IMR-90 (cell line): Measurements from ENCODE around the gene GRID1. TPM values are rescaled to one million over a fixed set of nuclear protein-coding genes. Genes with fewer than 3 reads are reported as not detected.

Source experiments
- ATAC-seq: fragments of 200-7000 bp; cut with Tn5 transposase; 2 replicates; pipeline ENCODE4 v1.9.1; 2020; ENCODE audit warnings: low read depth, mild to moderate bottlenecking, moderate library complexity
- BruUV-seq: library from RNA; stranded (reverse); fragments of 400-500 nt; replicated peaks from 2 replicates; lab custom pipeline; 2021; lab: Mats Ljungman, UMichigan
- CTCF ChIA-PET: fragments of 300-600 bp; formaldehyde crosslinking; extraction: SDS; loops from one replicate; lab custom pipeline; 2021; ENCODE audit warnings: antibody characterized with exemption; lab: Yijun Ruan, JAX
- POLR2A ChIA-PET: fragments of 300-600 bp; sonication (Branson Sonifier 250); formaldehyde crosslinking; loops from one replicate; lab custom pipeline; 2022; ENCODE audit warnings: antibody characterized with exemption; ENCODE audit not compliant: unreplicated experiment; lab: Charles Lee
- DNase-seq: peaks from one replicate; pipeline ENCODE4 v3.0.0; 2013
- H2AFZ ChIP-seq: replicated peaks from 2 replicates; pipeline ENCODE3; 2013; ENCODE audit warnings: low read length, mild to moderate bottlenecking; ENCODE audit not compliant: poor library complexity
- H2AK5ac ChIP-seq: 2 replicates; pipeline ENCODE4 v1.6.1; 2013; ENCODE audit warnings: low read depth, low read length, inconsistent platforms
- H2AK9ac ChIP-seq: replicated peaks from 2 replicates; pipeline ENCODE3; 2013; ENCODE audit warnings: mild to moderate bottlenecking, low read depth, low read length, moderate library complexity; ENCODE audit not compliant: poor library complexity
- H2BK120ac ChIP-seq: 2 replicates; pipeline ENCODE4 v1.6.1; 2013; ENCODE audit warnings: low read depth, low read length, inconsistent platforms
- H2BK15ac ChIP-seq: 3 replicates; pipeline ENCODE4 v1.6.1; 2013; ENCODE audit warnings: low read depth, low read length, inconsistent platforms
- H2BK20ac ChIP-seq: 2 replicates; pipeline ENCODE4 v1.6.1; 2013; ENCODE audit warnings: low read depth, mild to moderate bottlenecking, inconsistent platforms, low read length, moderate library complexity
- H2BK5ac ChIP-seq: 2 replicates; pipeline ENCODE4 v1.6.1; 2013; ENCODE audit warnings: mild to moderate bottlenecking, low read depth, low read length, inconsistent platforms; ENCODE audit not compliant: poor library complexity, severe bottlenecking
- H3K14ac ChIP-seq: replicated peaks from 2 replicates; pipeline ENCODE4 v1.6.1; 2013; ENCODE audit warnings: low read depth, low read length, inconsistent platforms
- H3K18ac ChIP-seq: 2 replicates; pipeline ENCODE4 v1.6.1; 2013; ENCODE audit warnings: low read depth, low read length, control low read depth
- H3K23ac ChIP-seq: 2 replicates; pipeline ENCODE4 v1.6.1; 2013; ENCODE audit warnings: low read depth, low read length, inconsistent platforms
- H3K27ac ChIP-seq: 2 replicates; pipeline ENCODE4 v1.5.1; 2013; ENCODE audit warnings: mild to moderate bottlenecking, control low read depth, low read length; ENCODE audit not compliant: insufficient read depth
- H3K27me3 ChIP-seq: 2 replicates; pipeline ENCODE4 v1.6.1; 2013; ENCODE audit warnings: low read length; ENCODE audit not compliant: control insufficient read depth, insufficient read depth
- H3K36me3 ChIP-seq: 2 replicates; pipeline ENCODE4 v1.6.1; 2013; ENCODE audit warnings: low read length, mixed read lengths; ENCODE audit not compliant: control insufficient read depth, insufficient read depth
- H3K4ac ChIP-seq: 2 replicates; pipeline ENCODE4 v1.6.1; 2013; ENCODE audit warnings: low read depth, low read length, inconsistent platforms
- H3K4me1 ChIP-seq: 2 replicates; pipeline ENCODE4 v1.6.1; 2013; ENCODE audit warnings: low read length, mixed read lengths; ENCODE audit not compliant: control insufficient read depth, insufficient read depth
- H3K4me2 ChIP-seq: 2 replicates; pipeline ENCODE4 v1.6.1; 2013; ENCODE audit warnings: low read depth, mild to moderate bottlenecking, control low read depth, low read length, moderate library complexity
- H3K4me3 ChIP-seq: 2 replicates; pipeline ENCODE4 v1.5.1; 2013; ENCODE audit warnings: low read depth, mild to moderate bottlenecking, control low read depth, low read length, moderate library complexity; ENCODE audit not compliant: insufficient read depth
- H3K56ac ChIP-seq: 2 replicates; pipeline ENCODE4 v1.6.1; 2013; ENCODE audit warnings: low read length, inconsistent platforms; ENCODE audit not compliant: insufficient read depth; ENCODE audit errors: extremely low read depth
- H3K79me1 ChIP-seq, 2 experiments: 2 replicates each; pipeline ENCODE4 v1.6.1; 2013; ENCODE audit warnings: low read length in 2 of 2, inconsistent platforms in 1 of 2, low read depth in 1 of 2
- H3K9ac ChIP-seq: 2 replicates; pipeline ENCODE4 v1.6.1; 2013; ENCODE audit warnings: low read depth, low read length, control low read depth
- H3K9me1 ChIP-seq: 2 replicates; pipeline ENCODE4 v1.6.1; 2013; ENCODE audit warnings: low read length, inconsistent platforms; ENCODE audit not compliant: insufficient read depth
- H3K9me3 ChIP-seq: 2 replicates; pipeline ENCODE4 v1.6.1; 2013; ENCODE audit warnings: low read length; ENCODE audit not compliant: control insufficient read depth, insufficient read depth
- H4K20me1 ChIP-seq: 2 replicates; pipeline ENCODE4 v1.6.1; 2013; ENCODE audit warnings: low read length, inconsistent platforms; ENCODE audit not compliant: insufficient read depth
- H4K5ac ChIP-seq: 2 replicates; pipeline ENCODE4 v1.6.1; 2013; ENCODE audit warnings: mild to moderate bottlenecking, low read depth, low read length, control low read depth
- H4K8ac ChIP-seq, 2 experiments: 2 replicates each; pipeline ENCODE4 v1.6.1; 2013; ENCODE audit warnings: low read depth in 2 of 2, low read length in 2 of 2, control low read depth in 1 of 2, inconsistent platforms in 1 of 2
- H4K91ac ChIP-seq: 2 replicates; pipeline ENCODE4 v1.6.1; 2013; ENCODE audit warnings: low read depth, low read length, inconsistent platforms; ENCODE audit not compliant: insufficient read depth
- CEBPB ChIP-seq: IDR thresholded peaks from 2 replicates; pipeline ENCODE4 v1.6.1; 2012; ENCODE audit warnings: low read depth, low read length, improper control_type of control experiment
- CHD1 ChIP-seq: IDR thresholded peaks from 2 replicates; pipeline ENCODE4 v1.6.1; 2012; ENCODE audit warnings: low read depth, low read length, improper control_type of control experiment
- FOS ChIP-seq: fragments of 150-350 bp; IDR thresholded peaks from 2 replicates; pipeline ENCODE4 v1.6.1; 2016; ENCODE audit warnings: low read depth, low read length
- MAFK ChIP-seq: IDR thresholded peaks from 2 replicates; pipeline ENCODE4 v1.6.1; 2012; ENCODE audit warnings: low read depth, low read length, improper control_type of control experiment
- MAZ ChIP-seq: IDR thresholded peaks from 2 replicates; pipeline ENCODE4 v1.6.1; 2012; ENCODE audit warnings: low read depth, mild to moderate bottlenecking, low read length, improper control_type of control experiment, moderate library complexity, borderline replicate concordance
- MXI1 ChIP-seq: IDR thresholded peaks from 2 replicates; pipeline ENCODE4 v1.6.1; 2012; ENCODE audit warnings: low read depth, mild to moderate bottlenecking, low read length, moderate library complexity, borderline replicate concordance
- NFE2L2 ChIP-seq: fragments of 150-350 bp; IDR thresholded peaks from 2 replicates; pipeline ENCODE4 v1.6.1; 2016; ENCODE audit warnings: low read depth, mild to moderate bottlenecking, low read length
- POLR2A ChIP-seq: IDR thresholded peaks from 2 replicates; pipeline ENCODE4 v1.6.1; 2012; ENCODE audit warnings: mild to moderate bottlenecking, low read depth, low read length
- RAD21 ChIP-seq: IDR thresholded peaks from 2 replicates; pipeline ENCODE4 v1.6.1; 2012; ENCODE audit warnings: low read length, improper control_type of control experiment
- RCOR1 ChIP-seq: IDR thresholded peaks from 2 replicates; pipeline ENCODE4 v1.6.1; 2012; ENCODE audit warnings: mild to moderate bottlenecking, low read length, improper control_type of control experiment; ENCODE audit not compliant: insufficient replicate concordance
- RFX5 ChIP-seq: IDR thresholded peaks from 2 replicates; pipeline ENCODE4 v1.8.0; 2012; ENCODE audit warnings: low read depth, mild to moderate bottlenecking, low read length, moderate library complexity
- SMC3 ChIP-seq: fragments of 150-350 bp; IDR thresholded peaks from 2 replicates; pipeline ENCODE4 v1.6.1; 2016; ENCODE audit warnings: low read depth, mild to moderate bottlenecking, antibody characterized with exemption, low read length, moderate library complexity
- WGBS, 2 experiments: methylation state at CpG; one replicate each; pipeline versions ENCODE4 v1.1.5 to v1.1.7; 2013; ENCODE audit warnings: missing lambda C conversion rate in 2 of 2; ENCODE audit not compliant: insufficient read length in 1 of 2; ENCODE audit errors: extremely low coverage in 2 of 2; 5-methylcytosine and 5-hydroxymethylcytosine counted together
- dilution Hi-C: fragments of 300-500 bp; cut with HindIII; formaldehyde crosslinking; loops from one replicate; pipeline ENCODE4 v1.14.3; 2018; ENCODE audit warnings: low sequenced_read_pairs; ENCODE audit not compliant: unreplicated experiment
- in situ Hi-C: fragments of 300-500 bp; cut with MboI; formaldehyde crosslinking; loops from 3 replicates; pipeline ENCODE4 v1.14.3; 2019; ENCODE audit warnings: low sequenced_read_pairs, inconsistent platforms, mixed read lengths
- intact Hi-C: fragments of 100-400 bp; cut with micrococcal nuclease; formaldehyde crosslinking; loops from 2 replicates; pipeline ENCODE4 v1.10.0; 2022
- polyA plus RNA-seq, 3 experiments: library from polyadenylated mRNA; depleted of rRNA; stranded (reverse); fragments of >200 nt; gene quantifications; 2 replicates each; pipeline ENCODE4 v1.2.3, GENCODE V29; 2012; ENCODE audit warnings: low replicate concordance in 1 of 3
- total RNA-seq: library from RNA; depleted of rRNA; stranded (reverse); fragments of >200 nt; gene quantifications from 2 replicates; pipeline ENCODE4 v1.2.3, GENCODE V29; 2012
- TF ChIP-seq, protein P1 (sequence below): conservative IDR thresholded peaks from 2 replicates; pipeline ENCODE4 v1.5.1; 2012; ENCODE audit warnings: mild to moderate bottlenecking, low read depth, low read length, improper control_type of control experiment
- TF ChIP-seq, protein P2 (sequence below): fragments of 150-350 bp; IDR thresholded peaks from 2 replicates; pipeline ENCODE4 v1.6.1; 2016; ENCODE audit warnings: low read depth, mild to moderate bottlenecking, low read length, moderate library complexity, borderline replicate concordance
- TF ChIP-seq, protein P3 (sequence below): fragments of 150-350 bp; IDR thresholded peaks from 2 replicates; pipeline ENCODE4 v1.6.1; 2017; ENCODE audit warnings: mild to moderate bottlenecking, antibody characterized with exemption, low read length, low read depth

Gene GRID1
- total and polyA plus RNA-seq, 2 of the 4 experiments (the other 2 are of a cell fraction): not detected

DNA sequence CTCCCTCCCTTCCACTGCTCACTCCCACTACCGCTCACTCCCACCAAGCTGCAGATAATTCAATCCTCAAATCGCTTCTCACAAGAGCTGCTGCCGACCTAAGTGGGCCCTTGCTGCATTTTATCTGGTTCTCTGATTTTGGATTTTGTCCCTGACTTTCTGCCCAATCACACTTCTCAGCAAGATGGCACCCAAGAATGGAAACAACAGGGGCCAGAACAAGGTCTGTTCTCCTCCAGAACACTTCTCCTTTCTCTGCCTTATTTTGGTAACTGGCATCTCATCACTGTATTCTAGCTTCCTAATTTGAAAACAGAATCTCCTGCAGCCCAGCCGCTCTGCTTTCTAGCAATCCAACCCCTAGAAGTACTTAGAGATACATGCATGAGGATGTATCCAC, 172.8 kb downstream of the GRID1 start:
- Histone ChIP-seq H3K4me1 (no peaks in the 10 kb centered on the region), H3K4ac (no peak overlapping the region), H3K4me2 (no peak overlapping the region), H3K27ac (no peak overlapping the region), H3K9ac (no peak overlapping the region), H2BK15ac (no peak overlapping the region), H3K14ac (no peak overlapping the region), H3K27me3 (no peaks in the 10 kb centered on the region), H3K36me3 (no peaks in the 10 kb centered on the region), H2AFZ (no peak overlapping the region), H4K20me1 (no peaks in the 10 kb centered on the region), H3K9me3 (no peaks in the 10 kb centered on the region), H3K4me3 (no peak overlapping the region), H4K91ac (no peak overlapping the region), H3K9me1 (no peaks in the 10 kb centered on the region), H3K56ac (no peak overlapping the region), H3K23ac (no peak overlapping the region), H3K18ac (no peak overlapping the region), H4K8ac (no peak overlapping the region), H2BK120ac (no peak overlapping the region), H2AK9ac (no peak overlapping the region), H4K5ac (no peak overlapping the region), H2AK5ac (no peak overlapping the region), H2BK5ac (no peak overlapping the region), H3K79me1 (no peaks in the 10 kb centered on the region), H2BK20ac (no peak overlapping the region)
- ATAC-seq (no peak), DNase-seq (no peak)
- 10% methylated on average over 2 of the region's 4 CpGs; no CpG with 5 or more reads in 1 of the 2 experiments for WGBS, 2 experiments
- in situ Hi-C loops: loop anchor here (25.0 kb wide), 1 partner anchor 393 kb away; no protein-coding TSS in a partner anchor
- ChIA-PET CTCF (interaction anchor here (0.5 kb wide), 1 partner anchor 29 kb away, joined by 3 read pairs; no protein-coding TSS in a partner anchor), POLR2A (no interaction called here)
- dilution Hi-C loops: no loop called here
- TF ChIP-seq, protein P1, sequence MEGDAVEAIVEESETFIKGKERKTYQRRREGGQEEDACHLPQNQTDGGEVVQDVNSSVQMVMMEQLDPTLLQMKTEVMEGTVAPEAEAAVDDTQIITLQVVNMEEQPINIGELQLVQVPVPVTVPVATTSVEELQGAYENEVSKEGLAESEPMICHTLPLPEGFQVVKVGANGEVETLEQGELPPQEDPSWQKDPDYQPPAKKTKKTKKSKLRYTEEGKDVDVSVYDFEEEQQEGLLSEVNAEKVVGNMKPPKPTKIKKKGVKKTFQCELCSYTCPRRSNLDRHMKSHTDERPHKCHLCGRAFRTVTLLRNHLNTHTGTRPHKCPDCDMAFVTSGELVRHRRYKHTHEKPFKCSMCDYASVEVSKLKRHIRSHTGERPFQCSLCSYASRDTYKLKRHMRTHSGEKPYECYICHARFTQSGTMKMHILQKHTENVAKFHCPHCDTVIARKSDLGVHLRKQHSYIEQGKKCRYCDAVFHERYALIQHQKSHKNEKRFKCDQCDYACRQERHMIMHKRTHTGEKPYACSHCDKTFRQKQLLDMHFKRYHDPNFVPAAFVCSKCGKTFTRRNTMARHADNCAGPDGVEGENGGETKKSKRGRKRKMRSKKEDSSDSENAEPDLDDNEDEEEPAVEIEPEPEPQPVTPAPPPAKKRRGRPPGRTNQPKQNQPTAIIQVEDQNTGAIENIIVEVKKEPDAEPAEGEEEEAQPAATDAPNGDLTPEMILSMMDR: no peak
- TF ChIP-seq MXI1 (no peak), FOS (no peak), RAD21 (no peak), RCOR1 (no peak), RFX5 (no peak), CEBPB (no peak), MAZ (no peak), MAFK (no peak), POLR2A (no peak), SMC3 (no peak), NFE2L2 (no peak), CHD1 (no peak)
- TF ChIP-seq, protein P2, sequence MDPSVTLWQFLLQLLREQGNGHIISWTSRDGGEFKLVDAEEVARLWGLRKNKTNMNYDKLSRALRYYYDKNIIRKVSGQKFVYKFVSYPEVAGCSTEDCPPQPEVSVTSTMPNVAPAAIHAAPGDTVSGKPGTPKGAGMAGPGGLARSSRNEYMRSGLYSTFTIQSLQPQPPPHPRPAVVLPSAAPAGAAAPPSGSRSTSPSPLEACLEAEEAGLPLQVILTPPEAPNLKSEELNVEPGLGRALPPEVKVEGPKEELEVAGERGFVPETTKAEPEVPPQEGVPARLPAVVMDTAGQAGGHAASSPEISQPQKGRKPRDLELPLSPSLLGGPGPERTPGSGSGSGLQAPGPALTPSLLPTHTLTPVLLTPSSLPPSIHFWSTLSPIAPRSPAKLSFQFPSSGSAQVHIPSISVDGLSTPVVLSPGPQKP: no peak
- TF ChIP-seq, protein P3, sequence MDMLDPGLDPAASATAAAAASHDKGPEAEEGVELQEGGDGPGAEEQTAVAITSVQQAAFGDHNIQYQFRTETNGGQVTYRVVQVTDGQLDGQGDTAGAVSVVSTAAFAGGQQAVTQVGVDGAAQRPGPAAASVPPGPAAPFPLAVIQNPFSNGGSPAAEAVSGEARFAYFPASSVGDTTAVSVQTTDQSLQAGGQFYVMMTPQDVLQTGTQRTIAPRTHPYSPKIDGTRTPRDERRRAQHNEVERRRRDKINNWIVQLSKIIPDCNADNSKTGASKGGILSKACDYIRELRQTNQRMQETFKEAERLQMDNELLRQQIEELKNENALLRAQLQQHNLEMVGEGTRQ: no peak
- intact Hi-C loops: no loop called here
- no TSS peak for BruUV-seq
